NT2/D1 (cell line): Measurements from ENCODE around the gene SDCCAG8.

Experiments
- SUZ12 ChIP-seq: IDR thresholded peaks from 2 replicates; pipeline ENCODE4 v1.6.1; 2011; ENCODE audit not compliant: insufficient read length, insufficient read depth; ENCODE audit errors: extremely low read depth
- YY1 ChIP-seq: IDR thresholded peaks from 2 replicates; pipeline ENCODE4 v1.6.1; 2011; ENCODE audit not compliant: insufficient read length, insufficient read depth
- ZNF274 ChIP-seq: IDR thresholded peaks from 2 replicates; pipeline ENCODE4 v1.6.1; 2011; ENCODE audit warnings: mild to moderate bottlenecking, low read depth, low read length

DNA sequence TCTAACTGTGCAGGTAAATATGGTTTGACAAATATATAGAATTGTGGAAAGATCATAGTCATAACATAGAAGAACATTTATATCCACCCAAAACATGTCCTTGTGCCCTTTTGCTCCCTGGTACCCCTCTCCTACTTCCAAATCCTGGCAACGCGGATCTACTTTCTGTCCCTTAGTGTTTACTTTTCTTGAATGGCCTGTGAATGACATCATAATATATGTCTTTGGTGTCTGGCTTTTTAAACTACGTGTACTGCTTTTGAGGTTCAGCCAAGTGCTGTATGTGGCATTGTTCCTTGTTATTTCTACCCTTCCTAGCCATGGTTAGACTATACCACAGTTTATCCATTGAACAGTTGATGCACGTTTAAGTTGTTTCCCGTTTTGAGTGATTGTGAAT lies 155.6 kb downstream of the SDCCAG8 start:
- no peak for TF ChIP-seq YY1
- TF ChIP-seq ZNF274 = no peak
- no peak for TF ChIP-seq SUZ12
